PFSK-1 (cell line): Measurements from ENCODE around the gene DSN1.

Experiments
- POLR2AphosphoS5 ChIP-seq: IDR thresholded peaks from 2 replicates; pipeline ENCODE4 v1.6.1; 2012; ENCODE audit warnings: low read depth, mild to moderate bottlenecking, control low read depth, low read length, moderate library complexity
- TF ChIP-seq, protein P1 (sequence below), 2 experiments: IDR thresholded peaks; 2 replicates each; pipeline versions ENCODE4 v1.6.1 to v1.8.0; 2011 to 2012; ENCODE audit warnings: low read depth in 2 of 2, low read length in 2 of 2, control low read depth in 1 of 2, inconsistent platforms in 1 of 2, mild to moderate bottlenecking in 1 of 2, moderate library complexity in 1 of 2; ENCODE audit not compliant: insufficient read depth in 1 of 2

GRCh38 chr20:36760647-36761046 lies 12.9 kb downstream of the DSN1 start:
- TF ChIP-seq, protein P1, sequence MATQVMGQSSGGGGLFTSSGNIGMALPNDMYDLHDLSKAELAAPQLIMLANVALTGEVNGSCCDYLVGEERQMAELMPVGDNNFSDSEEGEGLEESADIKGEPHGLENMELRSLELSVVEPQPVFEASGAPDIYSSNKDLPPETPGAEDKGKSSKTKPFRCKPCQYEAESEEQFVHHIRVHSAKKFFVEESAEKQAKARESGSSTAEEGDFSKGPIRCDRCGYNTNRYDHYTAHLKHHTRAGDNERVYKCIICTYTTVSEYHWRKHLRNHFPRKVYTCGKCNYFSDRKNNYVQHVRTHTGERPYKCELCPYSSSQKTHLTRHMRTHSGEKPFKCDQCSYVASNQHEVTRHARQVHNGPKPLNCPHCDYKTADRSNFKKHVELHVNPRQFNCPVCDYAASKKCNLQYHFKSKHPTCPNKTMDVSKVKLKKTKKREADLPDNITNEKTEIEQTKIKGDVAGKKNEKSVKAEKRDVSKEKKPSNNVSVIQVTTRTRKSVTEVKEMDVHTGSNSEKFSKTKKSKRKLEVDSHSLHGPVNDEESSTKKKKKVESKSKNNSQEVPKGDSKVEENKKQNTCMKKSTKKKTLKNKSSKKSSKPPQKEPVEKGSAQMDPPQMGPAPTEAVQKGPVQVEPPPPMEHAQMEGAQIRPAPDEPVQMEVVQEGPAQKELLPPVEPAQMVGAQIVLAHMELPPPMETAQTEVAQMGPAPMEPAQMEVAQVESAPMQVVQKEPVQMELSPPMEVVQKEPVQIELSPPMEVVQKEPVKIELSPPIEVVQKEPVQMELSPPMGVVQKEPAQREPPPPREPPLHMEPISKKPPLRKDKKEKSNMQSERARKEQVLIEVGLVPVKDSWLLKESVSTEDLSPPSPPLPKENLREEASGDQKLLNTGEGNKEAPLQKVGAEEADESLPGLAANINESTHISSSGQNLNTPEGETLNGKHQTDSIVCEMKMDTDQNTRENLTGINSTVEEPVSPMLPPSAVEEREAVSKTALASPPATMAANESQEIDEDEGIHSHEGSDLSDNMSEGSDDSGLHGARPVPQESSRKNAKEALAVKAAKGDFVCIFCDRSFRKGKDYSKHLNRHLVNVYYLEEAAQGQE (IDR thresholded peaks at IDR 0.05; ENCODE audit: insufficient read depth in 1 of 2, low read depth in 2 of 2, low read length in 2 of 2) = no peak
- no peak for TF ChIP-seq POLR2AphosphoS5
